SKM-1 treated with dmso at 0.1 percent for 144 hours (cell line): ENCODE data around the gene NR4A1.

Source experiments
- DNase-seq: peaks from one replicate; lab custom pipeline; 2025; ENCODE audit not compliant: unreplicated experiment; lab: John Stamatoyannopoulos, UW

NR4A1 gene

GRCh38 chr12:52041035-52041434, 10.2 kb upstream of the NR4A1 start:
- no peak for DNase-seq

- no peak for DNase-seq
These were observed 9.5 kb upstream of the NR4A1 start for GRCh38 chr12:52041695-52042123.

GRCh38 chr12:52042706-52043385, 8.4 kb upstream of the NR4A1 start:
- DNase-seq, result no peak

- DNase-seq, result no peak
These were observed 7.6 kb upstream of the NR4A1 start for GRCh38 chr12:52043386-52044212.

- DNase-seq, result no peak
These were observed 6.8 kb upstream of the NR4A1 start for GRCh38 chr12:52044292-52044983.

GRCh38 chr12:52045794-52046199, 5.4 kb upstream of the NR4A1 start:
- peak; percentile 12 for DNase-seq

GRCh38 chr12:52046859-52047258, 4.4 kb upstream of the NR4A1 start:
- no peak for DNase-seq

- DNase-seq, result no peak
These were observed 2.0 kb upstream of the NR4A1 start for GRCh38 chr12:52049286-52049685.

- DNase-seq, result no peak
These were observed 1.6 kb upstream of the NR4A1 start for GRCh38 chr12:52049688-52050087.

GRCh38 chr12:52050116-52050757, 1.0 kb upstream of the NR4A1 start:
- no peak for DNase-seq

- DNase-seq, result no peak
These were observed 1.4 kb downstream of the NR4A1 start for GRCh38 chr12:52052468-52053186.

GRCh38 chr12:52053536-52054209, 2.4 kb downstream of the NR4A1 start:
- DNase-seq, result no peak

- no peak for DNase-seq
These were observed 3.1 kb downstream of the NR4A1 start for GRCh38 chr12:52054231-52054832.

GRCh38 chr12:52054833-52055730, 3.8 kb downstream of the NR4A1 start:
- no peak for DNase-seq

- no peak for DNase-seq
These were observed 4.8 kb downstream of the NR4A1 start for GRCh38 chr12:52055731-52056711.

GRCh38 chr12:52056801-52057637, 5.8 kb downstream of the NR4A1 start:
- no peak for DNase-seq
